GM19238 (cell line): ENCODE measurements around the gene OR2M5.

ENCODE experiments used
- DNase-seq: peaks from one replicate; pipeline ENCODE4 v3.0.0; 2011; ENCODE audit warnings: low spot score; ENCODE audit not compliant: insufficient read length

The OR2M5 gene, protein sequence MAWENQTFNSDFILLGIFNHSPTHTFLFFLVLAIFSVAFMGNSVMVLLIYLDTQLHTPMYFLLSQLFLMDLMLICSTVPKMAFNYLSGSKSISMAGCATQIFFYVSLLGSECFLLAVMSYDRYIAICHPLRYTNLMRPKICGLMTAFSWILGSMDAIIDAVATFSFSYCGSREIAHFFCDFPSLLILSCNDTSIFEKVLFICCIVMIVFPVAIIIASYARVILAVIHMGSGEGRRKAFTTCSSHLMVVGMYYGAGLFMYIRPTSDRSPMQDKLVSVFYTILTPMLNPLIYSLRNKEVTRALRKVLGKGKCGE

DNA sequence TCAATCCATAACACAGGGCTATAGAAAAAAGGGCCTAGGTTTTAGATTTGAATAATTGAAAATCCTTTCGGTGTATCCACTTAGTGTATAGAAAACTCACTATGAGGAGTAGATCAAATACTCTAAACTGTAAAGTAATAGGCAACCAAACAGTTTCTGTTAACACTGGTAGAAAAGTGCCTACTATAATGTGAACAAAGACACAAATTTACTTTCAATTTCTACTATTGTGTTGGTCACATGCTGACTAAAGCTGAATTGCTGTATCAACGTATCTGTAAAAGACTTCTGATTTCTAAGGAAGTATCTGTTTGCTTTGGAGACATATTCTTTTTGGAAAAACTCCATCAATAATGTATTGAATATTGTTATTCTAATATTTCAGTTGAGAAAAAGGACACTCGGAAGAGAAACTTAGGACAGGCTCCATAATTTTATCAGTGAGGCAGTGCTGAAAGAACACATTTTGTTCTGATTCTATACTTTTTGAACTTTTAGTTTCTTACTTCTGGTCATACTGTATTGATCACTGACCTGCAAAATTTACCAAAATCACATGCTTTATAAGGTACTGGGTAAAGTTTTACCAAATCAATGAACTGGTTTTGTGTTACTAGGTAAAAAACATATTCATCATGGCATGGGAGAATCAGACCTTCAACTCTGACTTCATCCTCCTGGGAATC lies at the start of gene OR2M5:
Gene OR2M5 (plus strand): TSS at position 636 of the 686 bp plus-strand sequence. CDS start 0 bp downstream, at position 636.
- no peak for DNase-seq

DNA sequence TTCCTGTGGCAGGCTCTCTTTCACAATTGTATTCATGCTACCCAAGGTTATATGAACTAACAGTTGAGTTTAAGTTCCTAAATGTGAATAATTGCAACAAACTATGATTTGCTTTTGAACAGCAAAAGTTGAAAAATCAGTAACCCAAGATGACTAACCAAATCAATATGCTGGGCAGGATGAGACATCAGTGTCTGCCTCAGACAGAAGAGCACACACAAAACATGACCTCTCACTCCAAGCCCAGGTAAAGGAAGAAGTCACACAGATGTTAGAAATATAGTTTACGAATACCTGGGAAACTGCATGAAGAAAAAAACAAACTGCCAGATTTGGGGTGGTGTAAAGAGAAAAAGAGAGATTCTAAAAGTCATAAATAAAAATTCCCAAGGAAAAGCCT lies 46.4 kb upstream of the OR2M5 start:
- DNase-seq: no peak

DNA sequence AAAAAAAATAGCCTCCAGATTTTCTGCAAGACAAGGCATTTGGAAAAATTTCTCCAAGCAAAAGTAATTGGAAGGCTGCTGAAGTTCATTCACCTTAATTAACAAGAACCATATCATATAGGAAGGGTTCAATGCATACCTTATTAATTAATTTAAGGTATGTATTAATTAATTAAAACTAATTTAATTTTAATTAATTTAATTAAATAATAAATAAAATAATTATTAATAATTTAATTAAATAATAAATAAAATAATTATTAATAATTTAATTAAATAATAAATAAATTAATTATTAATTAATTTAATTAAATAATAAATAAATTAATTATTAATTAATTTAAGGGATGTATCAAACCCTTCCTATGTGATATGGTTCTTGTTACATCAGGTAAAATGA lies 42.1 kb upstream of the OR2M5 start:
- no peak for DNase-seq

DNA sequence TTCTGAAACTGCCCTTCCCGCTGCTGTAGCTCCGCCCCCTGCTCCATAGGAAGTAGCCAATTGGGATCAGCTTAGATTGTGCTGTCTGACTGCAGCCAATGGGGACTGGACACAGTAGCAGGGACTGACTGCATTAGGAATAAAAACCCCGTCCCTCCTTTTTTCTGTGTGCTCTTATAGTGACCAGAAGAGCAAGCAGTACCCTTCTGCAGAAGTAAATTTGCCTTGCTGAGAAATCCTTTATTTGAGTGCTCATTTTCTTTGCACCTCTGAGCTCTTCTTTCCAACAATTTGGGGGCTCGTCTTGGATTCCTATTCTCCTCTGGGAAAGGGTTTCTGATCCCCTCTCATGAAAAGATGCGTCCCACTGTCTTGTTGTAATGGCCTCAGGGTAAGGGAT lies 33.8 kb upstream of the OR2M5 start:
- no peak for DNase-seq

DNA sequence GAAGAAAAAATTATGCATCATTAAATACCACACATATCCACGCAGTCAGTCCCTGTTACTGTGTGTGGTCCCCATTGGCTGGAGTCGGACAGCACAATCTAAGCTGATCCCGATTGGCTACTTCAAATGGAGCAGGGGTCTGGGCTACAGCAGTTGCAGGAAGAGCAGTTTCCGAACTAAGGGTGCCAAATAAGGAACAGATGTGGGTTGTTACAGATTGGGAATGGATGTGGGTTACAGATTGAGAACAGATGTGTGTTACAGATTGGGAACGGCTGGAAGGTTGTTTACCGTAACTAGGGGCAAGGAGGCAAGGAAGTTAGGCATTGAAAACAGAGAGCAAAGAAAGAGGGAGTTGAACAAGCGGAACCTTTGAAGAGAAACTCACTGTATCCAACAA lies 30.1 kb upstream of the OR2M5 start:
- DNase-seq: no peak

DNA sequence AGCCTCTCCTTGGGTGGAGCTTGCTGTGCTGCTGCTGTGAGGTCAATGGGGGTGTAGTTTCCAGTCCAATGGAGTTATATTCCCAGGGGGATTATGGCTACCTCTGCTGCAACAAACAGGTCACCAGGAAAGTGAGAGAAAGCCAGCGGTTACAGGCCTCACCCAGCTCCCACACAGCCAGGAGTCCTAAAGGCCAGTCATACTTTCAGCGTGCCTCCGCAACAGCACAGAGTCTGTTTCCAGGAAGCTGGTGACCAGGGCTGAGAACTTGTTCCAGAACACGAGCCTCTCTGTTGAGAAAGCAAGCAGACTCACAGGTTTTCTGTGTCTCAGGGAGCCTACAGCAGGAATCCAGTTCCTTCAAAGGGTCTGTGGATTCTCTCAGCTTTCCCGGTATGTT lies 17.3 kb upstream of the OR2M5 start:
- no peak for DNase-seq

DNA sequence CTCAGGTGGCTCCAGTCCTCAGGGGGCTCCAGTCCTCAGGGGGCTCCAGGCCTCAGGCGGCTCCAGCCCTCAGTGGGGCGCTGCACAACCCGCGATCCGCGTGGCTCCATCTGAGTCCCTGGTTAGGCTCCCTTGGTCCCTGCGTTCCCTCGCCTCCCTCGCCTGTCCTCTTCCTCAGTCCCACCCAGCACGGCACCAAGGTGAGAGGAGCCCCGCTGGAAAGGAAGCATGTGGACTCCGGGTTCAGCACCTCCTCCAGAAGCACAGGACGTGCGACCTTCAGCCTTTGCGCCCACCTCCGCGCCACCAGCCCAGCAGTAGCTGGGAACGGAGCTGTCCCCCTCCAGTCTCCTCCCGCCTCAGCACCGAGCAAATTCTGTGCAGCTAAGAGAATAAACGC lies 8.1 kb upstream of the OR2M5 start:
- no peak for DNase-seq

DNA sequence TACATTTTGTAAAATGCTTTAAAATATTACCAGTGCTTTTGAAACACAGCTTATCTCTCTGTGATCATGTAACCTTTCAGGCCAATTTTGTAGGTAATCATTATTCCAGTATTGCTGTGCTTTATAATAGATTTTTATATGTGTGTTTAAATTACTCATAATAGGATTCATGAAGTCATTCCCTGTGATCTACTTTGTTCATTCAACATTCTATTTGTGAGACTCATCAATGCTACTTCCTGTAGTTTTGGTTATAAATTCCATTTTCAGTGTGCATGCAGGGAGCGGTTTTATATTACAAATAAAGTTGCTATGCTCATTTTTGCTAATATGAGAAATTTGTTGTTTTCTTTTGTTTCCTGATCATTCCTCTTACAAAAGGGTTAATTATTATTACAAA lies 4.1 kb upstream of the OR2M5 start:
- DNase-seq: no peak

DNA sequence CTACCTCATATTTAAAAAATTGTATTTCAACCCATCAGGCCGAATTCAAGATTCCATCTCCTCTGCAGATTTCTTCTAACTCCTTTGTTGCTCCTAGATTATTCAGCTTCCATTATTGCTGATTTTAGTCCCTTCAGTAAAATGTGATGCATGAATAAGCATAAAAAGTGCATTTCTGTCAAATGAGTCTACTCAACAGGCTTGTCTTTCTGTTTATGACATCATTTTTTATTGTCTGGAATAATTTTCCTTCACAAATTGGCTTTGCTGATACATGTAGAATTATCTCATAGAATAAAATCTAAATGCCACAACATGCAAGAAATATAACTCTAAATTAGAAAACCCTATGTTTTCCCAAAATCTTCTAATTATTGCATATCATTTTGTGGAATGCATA lies 1.6 kb upstream of the OR2M5 start:
- DNase-seq: no peak

DNA sequence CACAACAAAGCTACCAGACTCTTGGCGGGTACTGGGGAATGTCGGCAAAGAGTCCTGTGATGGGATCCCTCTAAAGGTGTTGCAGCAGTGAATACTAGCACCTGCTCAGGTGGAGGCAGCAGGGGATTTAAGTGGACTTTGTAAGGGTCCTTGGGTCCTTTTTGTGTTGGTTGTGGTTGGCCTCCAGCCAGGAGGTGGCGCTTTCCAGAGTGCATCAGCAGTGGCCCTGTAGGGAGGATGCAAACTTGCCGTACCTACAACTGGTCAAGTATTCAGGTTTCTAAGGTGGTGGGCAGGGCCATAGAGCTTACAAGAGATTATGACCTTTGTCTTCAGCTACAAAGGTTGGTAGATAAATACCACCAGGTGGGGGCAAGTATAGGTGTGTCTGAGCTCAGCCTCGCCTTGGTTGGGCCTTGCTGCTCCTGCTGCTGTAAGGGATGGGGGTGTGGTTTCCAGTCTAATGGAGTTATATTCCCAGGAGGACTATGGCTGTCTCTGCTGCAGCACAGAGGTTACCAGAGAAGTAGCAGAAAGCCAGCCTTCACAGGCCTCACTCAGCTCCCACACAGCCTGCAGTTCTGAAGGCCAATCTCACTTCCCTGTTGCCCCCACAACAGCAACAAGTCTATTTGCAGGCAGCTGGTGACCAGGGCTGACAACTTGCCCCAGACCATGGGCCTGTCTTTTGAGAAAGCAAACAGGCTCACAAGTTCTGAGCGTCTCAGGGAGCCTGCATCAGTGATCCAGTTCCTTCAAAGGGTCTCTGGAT lies 7.3 kb downstream of the OR2M5 start:
- no peak for DNase-seq

DNA sequence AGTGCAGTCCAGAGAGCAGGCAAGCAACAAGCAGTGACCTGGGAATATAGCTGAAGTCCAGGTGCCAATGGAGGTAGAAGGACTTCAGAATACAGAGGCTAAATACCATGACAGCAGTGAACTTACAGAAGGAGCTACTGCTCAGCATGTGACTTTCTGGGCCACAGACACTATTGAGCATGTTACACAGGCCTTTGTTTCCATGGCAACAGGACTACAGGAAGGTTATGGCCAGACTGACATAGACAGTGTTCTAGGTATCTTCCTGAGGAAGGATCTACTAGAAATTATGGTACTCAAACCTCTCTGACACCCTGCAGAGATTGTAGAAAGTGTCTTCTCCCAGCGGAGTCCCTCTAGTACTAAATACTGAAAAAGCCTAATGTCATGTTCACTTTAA lies 11.0 kb downstream of the OR2M5 start:
- DNase-seq: no peak

DNA sequence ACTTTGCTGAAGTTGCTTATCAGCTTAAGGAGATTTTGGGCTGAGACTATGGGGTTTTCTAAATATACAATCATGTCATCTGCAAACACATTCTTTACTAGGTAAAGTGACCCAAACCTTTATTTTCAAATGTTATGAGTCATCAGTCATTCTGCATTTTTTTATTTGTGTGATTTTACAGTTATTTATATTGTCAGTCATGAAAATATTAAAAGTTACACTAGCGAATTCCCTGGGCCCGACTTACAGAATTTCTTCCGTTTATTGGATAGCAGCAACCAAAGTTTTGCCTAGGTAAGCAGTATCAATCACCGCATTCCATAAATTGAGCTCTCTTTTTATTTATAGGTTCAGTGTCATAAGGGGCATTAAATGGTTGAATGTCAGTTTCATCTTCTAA lies 13.8 kb downstream of the OR2M5 start:
- no peak for DNase-seq

DNA sequence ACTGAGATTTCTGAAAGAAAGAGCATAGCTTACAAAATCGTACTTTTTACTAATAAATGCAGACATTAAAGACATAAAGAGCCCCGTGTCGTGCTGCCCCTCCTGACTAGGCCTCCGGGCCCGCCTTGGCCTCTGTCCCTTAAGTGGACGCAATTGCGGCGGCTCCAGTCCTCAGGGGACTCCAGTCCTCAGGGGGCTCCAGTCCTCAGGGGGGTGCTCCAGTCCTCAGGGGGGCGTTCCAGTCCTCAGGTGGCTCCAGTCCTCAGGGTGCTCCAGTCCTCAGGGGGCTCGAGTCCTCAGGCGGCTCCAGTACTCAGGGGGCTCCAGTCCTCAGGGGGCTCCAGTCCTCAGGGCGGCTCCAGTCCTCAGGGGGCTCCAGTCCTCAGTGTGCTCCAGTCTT lies 19.1 kb downstream of the OR2M5 start:
- DNase-seq: no peak

DNA sequence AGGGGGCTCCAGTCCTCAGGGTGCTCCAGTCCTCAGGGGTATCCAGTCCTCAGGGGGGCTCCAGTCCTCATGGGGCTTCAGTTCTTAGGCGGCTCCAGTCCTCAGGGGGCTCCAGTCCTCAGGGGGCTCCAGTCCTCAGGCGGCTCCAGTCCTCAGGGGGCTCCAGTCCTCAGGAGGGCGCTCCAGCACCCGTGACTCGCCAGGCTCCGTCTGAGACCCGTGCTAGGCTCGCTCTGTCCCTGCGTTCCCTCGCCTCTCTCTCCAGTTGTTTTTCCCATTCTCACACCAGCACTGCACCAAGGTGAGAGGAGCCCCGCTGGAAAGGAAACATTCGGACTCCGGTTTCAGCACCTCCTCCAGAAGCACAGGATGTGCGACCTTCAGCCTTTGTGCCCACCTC lies 20.2 kb downstream of the OR2M5 start:
- DNase-seq: no peak

DNA sequence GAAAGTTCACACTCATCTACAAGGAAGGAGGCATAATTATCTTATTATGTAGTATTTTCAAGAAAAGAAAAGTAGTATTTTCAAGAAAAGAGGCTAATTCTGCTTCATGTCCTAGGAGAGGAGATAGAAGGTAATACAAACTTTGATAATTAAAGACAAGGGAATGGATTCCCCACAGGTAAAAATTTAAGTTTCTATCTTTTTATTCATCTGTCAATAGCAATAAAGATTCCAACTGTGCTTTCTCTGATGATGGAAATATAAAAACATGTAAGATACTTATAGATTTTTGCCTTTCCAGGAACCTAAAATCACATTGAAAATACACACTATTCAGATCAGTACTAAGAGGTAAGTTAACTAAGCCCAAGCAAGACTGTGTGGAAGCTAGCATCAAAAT lies 29.6 kb downstream of the OR2M5 start, which contains the start of gene OR2M2:
Gene OR2M2 (plus strand): TSS at position 301 of the 400 bp plus-strand sequence. CDS start 5,165 bp downstream, outside the sequence.
- DNase-seq: no peak

DNA sequence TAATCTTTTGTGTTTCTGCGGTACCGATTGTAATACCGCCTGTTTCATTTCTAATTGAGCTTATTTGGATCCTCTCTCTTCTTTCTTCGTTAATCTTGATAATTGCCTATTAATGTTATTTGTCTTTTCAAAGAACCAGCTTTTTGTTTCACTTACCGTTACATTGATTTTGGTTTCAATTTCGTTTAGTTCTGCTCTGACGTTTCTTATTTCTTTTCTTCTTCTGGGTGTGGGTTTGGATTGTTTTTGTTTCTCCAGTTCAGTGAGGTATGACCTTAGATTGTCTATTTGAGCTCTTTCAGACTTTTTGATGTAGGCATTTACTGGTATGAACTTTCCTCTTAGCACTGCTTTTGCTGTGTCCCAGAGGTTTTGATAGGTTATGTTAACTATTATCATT lies 39.0 kb downstream of the OR2M5 start:
- DNase-seq: no peak

DNA sequence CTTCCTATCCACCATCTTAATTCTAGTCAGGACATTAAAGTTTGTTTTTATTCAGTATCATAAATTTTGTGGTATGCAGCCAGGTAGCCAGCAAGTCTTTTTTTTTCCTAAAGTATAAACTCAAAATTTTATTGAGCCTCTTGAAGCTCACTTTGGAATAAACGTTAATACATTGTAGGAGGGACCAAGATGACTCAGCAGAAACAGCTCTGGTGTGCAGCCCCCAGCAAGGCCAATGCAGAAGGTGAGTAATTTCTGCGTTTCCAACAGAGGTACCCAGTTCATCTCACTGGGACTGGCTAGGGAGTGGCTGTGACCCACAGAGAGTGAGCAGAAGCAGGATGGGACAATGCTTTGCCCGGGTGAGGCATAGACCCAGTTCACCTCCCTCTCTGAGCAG lies 42.4 kb downstream of the OR2M5 start:
- no peak for DNase-seq

DNA sequence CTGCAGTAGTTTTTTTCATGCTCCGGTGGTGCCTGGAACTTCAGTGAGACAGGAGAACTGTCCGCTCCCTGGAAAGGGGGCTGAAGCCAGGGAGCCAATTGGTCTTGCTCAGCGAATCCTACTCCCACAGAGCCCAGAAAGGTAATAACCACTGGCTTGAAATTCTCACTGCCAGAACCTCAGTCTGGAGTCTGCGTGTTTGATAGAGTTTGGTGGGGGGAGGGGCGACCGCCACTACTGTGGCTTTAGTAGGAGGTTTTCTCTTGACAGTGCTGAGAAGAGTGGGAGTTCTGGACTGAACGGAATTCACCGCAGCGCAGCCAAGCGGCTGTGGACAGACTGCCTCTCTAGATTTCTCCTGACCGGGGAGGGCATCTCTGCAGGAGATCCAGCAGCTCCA lies 44.1 kb downstream of the OR2M5 start:
- DNase-seq: no peak

DNA sequence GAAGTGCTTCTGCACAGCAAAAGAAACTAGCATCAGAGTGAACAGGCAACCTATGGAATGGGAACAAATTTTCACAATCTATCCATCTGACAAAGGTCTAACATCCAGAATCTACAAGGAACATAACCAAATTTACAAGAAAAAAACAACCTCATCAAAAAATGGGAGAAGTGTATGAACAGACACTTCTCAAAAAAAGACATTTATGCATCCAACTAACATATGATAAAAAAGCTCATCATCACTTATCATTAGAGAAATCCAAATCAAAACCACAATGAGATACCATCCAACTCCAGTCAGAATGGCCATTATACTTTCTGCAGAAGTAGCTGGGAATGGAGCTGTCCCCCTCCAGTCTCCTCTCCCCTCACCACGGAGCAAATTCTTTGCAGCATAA lies 49.2 kb downstream of the OR2M5 start:
- no peak for DNase-seq
